Activated CD4-positive, alpha-beta T cell treated with anti-CD3 and anti-CD28 coated beads for 1 hour (primary cell): Measurements from ENCODE around the gene CNNM3.

Source experiments
- DNase-seq: peaks from one replicate; pipeline ENCODE4 v3.0.0-alpha.2; 2020

CNNM3 gene

DNA sequence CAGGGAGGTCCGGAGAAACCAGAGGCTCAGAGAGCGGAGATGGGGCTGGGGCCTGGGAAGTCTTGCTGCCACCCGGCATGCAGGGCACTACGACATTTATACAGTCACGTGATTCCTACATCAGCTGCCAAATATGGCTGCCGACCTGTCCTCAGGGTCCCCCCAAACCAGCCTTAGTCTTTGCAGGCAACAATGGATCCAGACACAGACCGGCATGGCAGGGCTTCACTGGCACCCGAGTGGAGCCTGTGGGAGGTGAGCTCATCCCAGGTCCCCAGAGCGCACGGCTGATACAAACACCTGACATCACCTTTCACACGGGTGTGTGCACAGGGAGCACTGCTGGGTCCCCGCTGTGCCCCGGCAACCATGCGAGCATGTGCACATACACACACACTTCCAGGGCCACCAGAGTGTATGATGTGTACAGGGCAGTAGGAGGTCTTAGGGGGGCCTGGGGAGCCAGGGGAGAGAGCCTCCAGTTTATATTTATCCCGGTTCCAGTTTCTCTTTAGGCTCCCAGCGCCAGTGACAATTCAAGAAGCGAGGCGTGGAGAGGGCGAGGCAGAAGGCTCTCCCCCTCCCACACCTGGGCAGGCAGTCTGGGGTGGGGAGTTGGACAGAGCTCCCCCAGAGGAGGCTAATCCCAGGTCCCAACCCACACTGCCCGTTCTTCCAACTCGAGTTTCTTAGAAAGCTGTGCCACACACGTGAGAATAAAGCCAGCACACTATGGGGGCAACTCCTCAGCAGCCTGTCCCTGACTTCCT lies 51.1 kb downstream of the CNNM3 start:
- DNase-seq = no peak

DNA sequence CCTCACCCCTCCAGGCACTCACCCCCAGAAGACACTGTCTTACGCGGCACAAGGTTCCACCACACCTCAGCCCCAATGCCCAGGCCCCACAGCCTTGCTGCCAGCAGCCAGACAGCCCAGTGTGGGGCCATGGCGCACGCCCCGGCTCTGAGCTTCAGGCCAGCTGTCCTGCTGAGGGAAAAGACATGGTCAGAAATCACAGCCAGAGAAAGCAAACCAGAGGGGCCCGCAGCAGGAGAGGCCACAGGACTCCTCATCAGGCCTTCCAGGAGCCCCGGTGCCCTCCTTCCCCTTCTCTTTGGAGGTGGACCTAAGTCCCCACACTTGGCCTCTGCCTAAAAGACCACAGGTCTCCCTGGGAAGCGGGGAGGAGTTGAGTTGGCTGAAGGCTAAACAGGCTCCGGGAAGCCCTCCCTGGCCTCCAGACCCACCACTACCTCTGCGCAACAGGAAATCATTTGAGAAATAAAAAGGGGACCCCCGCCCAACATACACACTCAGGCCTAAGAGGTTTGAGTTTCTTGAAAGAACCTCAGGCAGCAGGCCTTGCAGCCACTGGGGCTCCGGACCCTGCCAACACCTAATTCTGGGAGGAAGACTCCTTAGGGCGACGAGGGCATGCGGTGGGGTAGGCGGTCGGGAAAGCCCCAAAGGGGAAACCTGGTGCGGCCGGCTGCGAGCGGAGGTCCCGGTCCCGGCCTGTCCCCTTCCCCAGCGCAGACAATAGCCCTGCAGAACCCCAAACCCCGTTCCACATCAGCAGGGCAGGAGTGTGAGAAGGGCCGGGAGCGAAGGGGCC lies 51.9 kb downstream of the CNNM3 start:
- DNase-seq = no peak

DNA sequence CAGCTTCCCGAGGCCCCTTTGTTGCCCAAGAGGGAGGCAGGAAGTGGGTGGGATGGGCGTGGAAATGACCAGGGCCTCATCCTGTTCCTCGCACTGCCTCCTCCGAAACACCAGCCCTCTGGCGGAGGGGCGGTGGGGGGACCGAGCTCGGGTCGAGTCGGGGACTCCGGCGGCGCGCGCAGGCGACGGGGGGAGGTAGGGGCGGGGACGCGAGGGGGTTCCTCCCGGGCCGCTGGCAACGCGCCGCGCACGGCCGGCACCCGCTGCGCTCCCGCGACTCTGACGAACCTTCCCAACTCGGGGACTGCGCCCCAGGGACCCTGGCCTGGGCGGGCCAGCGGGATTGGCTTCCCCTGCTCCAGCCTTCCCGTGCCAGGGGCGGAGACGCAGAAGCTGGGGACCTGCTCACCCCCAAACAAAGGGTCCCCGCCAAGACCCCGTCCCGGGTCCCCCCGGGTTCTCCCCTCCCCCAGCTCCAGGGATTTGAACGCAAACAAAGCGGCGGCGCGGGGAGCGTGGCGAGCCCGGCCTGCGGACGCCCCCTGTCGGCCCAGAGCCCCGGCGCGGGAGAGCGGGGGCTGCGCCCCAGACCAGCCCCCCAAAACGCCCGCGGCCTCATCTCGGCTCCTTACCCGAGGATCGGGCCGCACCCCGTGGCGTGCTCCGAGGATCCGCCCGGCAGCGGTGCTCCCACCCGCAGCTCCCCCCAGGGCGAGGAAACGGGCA lies 52.6 kb downstream of the CNNM3 start:
- no peak for DNase-seq

DNA sequence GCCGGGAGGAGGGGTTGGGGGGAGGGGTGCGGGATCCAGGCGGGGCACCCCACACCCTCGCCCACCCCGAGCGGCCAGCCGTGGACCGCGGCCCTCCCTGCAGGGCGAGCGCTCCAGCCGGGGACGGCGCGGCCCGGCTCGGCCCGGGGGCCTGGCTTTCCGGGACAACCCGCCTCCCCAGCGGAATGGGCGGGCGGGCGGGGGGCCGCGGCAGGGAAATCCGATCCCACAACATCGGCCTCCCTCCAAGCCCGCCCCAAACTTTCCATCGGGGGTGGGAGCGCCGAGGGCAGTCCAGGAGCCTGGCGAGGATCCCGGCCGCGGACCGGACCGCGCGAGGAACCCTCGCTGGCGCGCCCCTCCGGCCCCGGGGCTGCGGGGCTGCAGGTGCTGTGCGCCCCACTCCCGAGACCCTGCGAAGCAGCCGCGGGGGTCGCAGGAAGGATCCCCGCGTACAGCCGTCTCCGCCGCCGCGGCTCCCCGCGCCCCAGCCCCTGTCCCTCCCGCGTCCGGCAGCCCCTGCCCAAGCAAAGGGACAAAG lies 53.3 kb downstream of the CNNM3 start:
- no peak for DNase-seq

DNA sequence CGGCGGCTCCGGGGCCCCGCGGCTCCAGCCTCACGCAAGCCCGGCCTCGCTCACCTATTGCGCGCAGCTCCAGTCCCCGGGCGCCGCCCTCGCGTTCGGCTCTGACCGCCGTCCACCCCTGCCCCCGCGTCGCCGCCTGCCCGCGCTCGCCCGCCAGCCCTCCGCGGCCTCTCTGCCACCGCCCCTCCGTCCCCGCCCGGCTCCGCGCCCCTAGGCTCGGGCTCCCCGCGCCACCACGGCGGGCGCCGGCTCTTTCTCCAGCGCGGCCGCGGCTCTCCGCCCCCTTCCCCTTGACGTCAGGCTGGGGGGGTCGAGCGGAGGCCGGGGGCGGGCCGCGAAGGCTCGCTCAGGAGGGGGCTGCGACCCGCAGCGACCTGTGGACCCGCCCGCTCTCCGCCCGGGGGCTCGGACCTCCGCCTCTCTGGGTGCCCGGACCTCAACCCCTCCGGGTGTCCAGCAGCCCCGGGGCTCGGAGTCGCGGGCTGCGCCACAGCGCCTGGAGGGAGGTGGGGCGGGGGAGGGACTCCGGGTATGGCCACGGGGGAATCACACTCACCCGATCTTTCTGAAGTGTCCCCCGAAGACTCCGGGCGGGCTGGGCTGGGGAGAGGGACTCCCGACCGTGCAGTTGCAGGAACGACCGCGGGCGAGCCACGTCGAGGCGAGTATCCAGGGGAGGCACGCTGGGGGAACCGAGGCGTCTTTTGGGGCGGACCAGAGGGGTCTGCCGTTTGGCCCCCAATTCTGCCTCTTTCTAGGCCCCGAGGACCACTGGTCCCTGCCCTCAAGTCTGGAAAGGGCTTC lies 54.0 kb downstream of the CNNM3 start, which contains the start of gene SEMA4C:
TSS of gene SEMA4C (minus strand) at position 259 of the 804 bp plus-strand sequence. CDS start 2,194 bp downstream, outside the sequence.
- DNase-seq = peak; percentile 51

DNA sequence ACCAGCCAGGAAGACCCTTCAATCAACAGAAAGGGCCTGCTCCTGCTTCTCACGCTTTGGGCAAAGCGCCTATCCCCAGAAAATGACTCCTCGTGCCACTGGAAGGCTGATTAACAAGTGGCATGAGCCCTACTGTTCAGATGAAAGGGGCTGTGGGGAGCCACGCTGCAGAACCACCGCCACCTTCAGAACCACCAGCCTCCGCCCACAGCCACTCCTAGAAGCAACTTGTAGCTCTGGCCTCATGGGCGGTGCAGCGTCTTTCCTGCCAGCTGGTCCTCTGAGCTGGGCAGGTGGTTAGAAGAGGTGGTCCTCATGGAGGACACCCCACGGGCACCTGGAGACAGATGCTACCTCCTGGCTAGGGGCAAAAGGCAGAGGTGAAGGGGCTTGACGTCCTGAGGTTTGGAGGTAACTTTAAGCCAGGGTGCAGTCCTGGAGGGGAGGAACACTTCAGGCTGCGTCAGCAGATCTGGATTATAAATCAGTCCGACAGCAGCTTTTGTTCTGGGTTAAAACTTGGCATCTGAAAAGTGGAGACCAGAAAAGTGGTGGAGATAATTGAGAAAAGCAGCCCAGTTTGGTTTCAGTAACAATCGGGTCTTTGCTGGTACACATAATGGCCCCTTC lies 54.7 kb downstream of the CNNM3 start:
- peak; percentile 37 for DNase-seq

DNA sequence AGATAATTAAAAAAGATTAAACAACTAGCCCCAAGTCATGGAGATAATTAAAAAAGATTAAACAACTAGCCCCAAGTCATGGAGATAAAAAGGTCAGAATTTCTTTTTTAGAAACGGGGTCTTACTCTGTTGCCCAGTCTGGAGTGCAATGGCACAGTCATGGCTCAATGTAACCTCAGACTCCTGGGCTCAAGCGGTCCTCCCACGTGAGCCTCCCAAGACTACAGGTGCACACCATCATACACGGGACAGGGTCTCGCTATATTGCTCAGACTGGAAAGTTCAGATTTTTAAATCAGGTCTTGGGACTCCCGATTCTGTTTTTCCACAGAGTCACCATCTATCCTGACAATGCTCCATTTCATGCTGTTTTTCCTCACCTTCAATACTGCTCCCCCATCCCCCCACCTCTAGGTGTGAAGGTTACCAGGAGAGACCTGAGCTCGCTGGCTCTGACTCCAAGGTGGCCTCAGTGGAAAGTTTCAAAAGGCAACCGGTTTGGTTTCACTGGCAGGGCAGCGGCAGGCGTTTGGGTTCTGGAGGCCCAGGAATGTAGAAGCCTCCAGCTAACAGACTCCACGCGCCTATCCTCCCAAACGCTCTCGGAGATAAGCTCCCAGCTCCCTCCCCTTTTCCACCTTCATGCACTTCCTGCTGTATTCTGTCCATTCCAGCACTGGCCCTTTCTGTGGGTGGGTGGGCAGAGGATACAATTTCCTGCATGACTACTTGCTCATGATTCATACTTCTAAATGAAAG lies 56.7 kb downstream of the CNNM3 start:
- no peak for DNase-seq

DNA sequence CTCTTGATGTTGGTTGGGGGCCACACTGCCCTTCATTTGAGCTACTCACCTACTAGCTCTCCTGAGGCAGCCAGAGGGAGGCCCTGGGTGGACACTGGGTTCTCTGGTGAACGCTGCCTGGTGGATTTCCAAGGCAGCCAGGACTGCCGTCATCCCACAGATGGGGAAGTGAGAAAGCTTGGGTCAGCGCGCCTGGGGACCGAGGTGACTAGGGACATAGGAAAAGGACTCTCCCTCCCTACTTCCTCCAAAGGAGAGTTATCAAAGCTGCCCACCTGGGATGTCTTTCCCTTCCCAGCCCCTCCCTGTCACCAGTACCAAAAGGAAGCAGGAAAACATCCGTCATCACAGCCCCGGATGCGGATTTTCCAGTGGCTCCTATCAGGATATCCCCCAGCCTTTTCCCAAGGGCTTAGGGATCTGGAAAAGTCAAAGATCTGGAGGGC lies 57.6 kb downstream of the CNNM3 start:
- DNase-seq = no peak

DNA sequence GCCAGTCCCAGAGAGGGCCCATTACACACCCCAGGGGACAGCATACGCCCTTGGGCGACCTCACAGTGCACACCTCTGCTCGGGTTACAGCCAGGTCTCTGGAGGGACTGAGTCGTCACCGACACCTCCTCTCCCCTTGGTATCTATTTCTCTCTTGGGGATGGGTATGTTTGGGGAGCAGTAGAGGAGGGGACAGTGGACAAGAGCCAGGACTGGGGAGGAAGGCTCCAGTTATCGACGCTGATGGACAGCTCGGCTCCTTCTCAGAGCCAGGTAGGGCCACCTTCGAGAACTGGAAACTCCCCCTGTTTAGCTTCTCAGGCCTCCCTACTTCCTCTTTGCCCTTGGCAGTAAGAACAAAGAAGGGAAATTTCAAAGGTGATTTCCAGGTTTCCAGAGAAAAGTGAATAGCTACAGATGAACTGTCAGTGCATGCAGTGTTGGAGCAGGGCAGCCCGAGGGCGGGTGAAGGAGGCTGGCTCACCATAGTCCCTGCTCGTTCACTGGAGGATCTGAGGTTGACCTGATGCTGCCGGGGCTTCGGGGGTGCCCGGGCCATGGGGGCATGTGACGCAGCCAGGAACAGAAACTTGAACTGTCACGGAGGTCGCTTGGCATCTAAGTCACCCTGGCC lies 58.2 kb downstream of the CNNM3 start:
- DNase-seq = no peak

DNA sequence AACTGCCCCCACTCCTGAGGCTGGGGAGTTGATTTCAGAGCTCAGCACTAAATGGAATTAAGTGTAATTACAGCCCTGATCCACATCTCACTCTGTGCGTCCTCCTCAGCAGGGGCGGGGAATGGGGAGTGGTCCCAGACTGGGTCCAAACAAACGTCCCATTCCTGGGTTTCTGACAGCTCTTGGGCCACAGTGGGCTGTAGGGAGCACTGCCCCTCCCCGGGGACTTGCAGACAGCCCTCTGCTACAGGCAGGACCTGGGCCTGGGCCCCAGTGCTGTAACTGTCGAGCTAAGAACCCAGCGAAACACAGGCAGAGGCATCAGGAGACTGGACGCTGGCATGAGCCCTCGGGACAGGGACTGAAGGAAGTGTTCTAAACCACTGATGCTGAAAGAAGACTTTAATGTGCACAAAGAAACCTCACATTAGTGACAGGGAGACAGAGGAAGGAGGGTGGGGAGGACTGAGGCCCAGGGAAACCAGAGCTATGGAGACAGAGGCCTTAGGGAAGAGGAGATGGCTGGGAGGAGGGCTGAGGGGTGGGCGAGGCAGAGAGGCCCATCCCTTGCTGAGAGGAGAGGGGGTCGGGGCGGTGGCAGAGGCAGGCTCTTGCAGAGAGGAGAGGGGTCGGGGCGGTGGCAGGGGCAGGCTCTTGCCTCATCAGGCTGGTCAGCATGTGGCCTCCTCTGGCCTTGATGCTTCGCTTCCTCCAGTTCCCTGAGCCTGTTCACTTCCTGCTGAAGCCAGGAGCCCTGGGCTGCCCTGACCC lies 59.6 kb downstream of the CNNM3 start:
- DNase-seq = no peak

DNA sequence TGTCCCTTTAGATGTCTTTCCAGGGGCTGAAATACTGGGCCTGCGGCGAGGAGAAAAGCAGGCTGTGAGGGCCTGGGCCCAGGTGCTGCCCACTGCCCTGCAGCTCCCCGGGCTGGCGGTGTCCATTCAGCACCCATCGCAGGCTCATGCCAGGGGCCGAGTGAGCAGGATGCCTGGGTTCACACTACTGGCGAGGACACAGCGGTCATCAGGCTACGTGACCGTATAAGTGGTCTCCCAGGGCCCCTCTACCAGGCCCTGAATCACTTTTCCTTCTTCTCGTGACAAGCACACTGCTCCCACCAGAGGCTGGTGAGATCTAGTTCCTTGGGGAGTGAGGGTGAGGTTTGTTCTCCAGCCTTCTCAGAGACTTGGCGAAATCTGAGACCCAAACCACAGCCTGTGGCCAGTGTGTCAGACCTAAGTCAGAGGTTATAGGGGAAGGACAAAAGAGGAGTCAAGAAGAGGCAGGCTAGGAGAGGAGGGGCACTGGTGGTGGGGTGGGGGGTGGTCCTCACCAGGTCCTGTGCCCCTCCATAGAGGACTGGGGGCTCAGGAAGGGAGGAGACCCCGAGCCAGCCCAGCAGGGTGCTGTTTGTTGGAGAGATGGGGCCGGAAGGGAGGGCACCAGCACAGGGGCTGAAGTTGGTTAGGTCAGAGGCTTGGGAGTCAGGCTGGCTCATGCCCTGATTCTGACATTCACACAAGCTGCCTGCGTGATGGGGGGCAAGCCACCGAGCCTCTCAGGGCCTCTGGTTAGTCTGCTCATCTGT lies 60.4 kb downstream of the CNNM3 start:
- DNase-seq = no peak

DNA sequence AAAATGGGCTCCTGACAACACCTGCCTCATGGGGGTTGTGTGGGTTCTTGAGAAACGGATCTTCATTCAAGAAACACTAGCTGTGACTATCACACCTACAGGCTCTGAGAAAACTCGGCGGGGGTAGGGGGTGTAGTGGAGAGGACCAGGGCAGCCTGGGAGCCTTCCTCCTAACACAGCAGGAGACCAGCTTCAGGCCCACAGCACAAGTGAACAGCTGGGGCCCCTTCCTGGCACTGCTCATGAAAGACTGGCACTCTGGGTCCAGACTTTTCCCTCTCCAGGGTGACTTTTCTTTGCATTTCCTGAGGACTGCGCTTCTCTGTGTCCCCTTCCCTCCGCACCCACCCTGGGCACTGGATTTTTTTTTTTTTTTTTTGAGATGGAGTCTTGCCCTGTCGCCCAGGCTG lies 61.0 kb downstream of the CNNM3 start:
- DNase-seq = no peak

DNA sequence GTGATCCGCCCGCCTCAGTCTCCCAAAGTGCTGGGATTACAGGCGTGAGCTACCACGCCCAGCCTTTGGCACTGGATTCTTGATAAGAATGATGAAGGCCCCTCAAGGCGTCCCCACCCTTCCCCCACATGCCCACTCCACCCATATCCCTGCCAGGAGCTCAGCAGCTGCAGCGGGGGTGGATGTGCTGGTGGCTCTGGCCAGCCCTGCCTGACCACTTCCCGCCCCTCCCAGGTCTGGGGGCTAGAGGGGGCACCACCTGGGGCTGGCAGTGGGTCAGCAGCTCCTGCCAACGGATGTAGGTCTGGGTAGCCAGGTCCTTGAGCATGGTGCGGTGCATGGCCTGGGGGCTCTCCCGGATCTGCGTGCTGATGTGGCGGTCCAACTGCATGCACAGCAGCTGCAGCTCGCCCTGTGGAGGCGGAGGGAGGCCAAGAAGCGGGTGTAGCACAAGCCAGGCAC lies 61.6 kb downstream of the CNNM3 start:
- no peak for DNase-seq

DNA sequence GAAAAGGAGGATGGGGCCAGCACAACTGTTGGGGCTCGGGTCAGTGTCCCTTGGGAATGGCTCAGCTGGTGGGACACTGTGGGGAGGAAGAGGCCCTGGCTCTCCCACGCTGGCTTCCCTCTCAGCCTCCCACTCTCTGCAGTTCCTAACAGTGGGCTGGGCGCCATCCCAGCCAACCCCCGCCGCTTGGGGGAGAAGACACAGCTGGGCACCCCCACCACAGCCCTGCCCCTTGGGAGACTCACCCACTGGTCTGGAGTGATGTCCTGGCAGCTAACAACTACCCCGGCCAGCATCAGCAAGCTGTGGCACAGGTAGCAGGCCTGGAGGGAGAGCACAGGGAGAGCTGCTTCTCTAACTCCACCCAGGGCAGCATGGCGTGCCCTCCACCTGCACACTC lies 62.1 kb downstream of the CNNM3 start:
- no peak for DNase-seq

DNA sequence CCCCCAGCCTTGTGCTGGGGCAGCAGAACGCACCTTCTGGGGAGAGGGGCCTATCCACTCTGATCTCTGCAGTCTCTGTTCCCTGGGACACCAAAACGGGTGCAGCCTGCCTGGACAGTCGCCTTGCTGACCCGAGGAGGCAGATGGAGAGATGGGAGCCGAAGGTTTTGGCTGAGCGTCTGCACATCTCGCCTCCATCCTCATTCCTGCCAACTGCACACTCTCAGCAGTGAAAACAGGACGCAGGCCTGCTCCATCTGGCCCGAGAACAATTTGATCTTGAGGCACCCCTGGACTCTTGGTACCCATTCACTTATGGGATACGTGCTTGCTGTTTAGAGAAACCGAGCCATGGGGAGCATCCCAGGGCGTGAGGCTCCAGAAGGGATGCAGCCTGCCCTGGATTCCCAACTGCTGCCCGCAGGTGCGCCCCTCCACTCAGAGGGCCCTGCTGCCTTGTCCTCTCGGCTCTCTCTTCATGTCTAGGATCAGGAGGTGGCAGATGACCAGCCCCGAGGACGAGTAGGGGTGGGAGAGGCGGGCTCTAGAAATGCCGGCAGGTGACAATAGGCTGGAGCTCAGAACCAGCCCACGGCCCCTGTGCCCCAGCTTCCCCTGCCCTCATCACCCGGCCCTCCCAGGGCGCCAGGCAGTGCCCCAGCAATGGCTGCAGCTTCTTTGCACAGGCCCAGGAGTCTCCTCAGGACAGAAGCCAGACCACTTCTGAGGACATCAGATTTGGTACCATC lies 62.9 kb downstream of the CNNM3 start:
- no peak for DNase-seq

DNA sequence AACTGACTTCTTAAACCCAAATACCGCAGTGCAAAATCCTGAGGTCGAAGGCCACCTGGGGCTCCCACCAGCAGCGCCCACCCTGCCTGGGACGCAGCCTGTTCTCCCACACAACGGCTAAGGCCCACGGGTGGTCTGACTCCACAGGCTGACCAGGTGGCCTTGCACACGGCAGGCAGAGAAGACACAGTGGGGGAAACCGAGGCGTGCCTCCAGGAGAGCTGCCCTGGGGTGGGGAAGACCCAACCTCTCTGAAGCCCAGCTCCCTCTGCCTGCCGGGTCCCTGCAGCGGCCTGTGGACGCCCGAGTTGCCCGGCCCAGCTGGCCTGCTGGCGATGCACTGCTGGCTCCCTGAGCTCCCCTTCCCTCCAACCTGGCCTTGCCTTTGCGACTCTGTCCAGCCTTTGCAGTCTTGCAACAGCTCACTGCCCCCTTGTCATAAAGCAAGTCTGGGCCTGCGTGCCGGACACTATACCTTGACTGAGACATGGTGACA lies 63.5 kb downstream of the CNNM3 start:
- no peak for DNase-seq

DNA sequence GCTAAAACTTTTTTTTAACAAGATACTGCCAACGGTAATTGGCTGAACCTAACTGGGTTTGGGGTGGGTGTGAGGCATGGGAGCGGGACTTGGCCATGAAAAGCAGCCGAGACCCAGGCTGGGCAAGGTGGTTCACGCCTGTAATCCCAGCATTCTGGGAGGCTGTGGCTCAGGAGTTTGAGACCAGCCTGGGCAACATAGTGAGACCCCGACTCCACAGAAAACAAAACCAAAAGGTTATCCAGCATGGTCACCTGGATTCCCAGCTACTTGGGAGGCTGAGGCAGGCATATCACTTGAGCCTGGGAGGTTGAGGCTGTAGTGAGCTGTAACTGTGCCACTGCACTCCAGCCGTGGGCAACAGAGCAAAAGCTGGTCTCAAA lies 64.8 kb downstream of the CNNM3 start:
- DNase-seq = no peak
